HG03439 (cell line): ENCODE results near the gene PTPRJ.
A peak's percentile ranks its signal among the peaks of the same experiment; 100 is the strongest.
"Not testable (repeated sequence)": the region's sequence is repeated elsewhere in the genome, so short reads cannot be mapped to it uniquely, and the experiment has no call there.

Experiments
- ATAC-seq: cut with Tn5 transposase; IDR thresholded peaks from one replicate; pipeline ENCODE4 v1.9.1; 2021; ENCODE audit warnings: mild to moderate bottlenecking, moderate library complexity; ENCODE audit not compliant: unreplicated experiment

Gene PTPRJ

GRCh38 chr11:47980088-47980906, at the start of gene PTPRJ:
TSS of gene PTPRJ (plus strand) at chr11:47980559. CDS start at chr11:47980913, 354 bp downstream.
- peak; percentile 38 for ATAC-seq

GRCh38 chr11:47932544-47932943, 47.8 kb upstream of the PTPRJ start:
- ATAC-seq: no peak

- not testable (repeated sequence) for ATAC-seq
These were observed 46.6 kb upstream of the PTPRJ start for GRCh38 chr11:47933797-47934196.

- no peak for ATAC-seq
These were observed 41.4 kb upstream of the PTPRJ start for GRCh38 chr11:47938791-47939560.

GRCh38 chr11:47940904-47941649, 39.3 kb upstream of the PTPRJ start:
- no peak for ATAC-seq

- no peak for ATAC-seq
These were observed 38.3 kb upstream of the PTPRJ start for GRCh38 chr11:47941907-47942558.

- ATAC-seq: no peak
These were observed 36.4 kb upstream of the PTPRJ start for GRCh38 chr11:47943721-47944586.

GRCh38 chr11:47944632-47945031, 35.7 kb upstream of the PTPRJ start:
- no peak for ATAC-seq

- ATAC-seq: no peak
These were observed 33.4 kb upstream of the PTPRJ start for GRCh38 chr11:47946682-47947559.

GRCh38 chr11:47948137-47948536, 32.2 kb upstream of the PTPRJ start:
- no peak for ATAC-seq

- not testable (repeated sequence) for ATAC-seq
These were observed 31.2 kb upstream of the PTPRJ start for GRCh38 chr11:47949001-47949675.

GRCh38 chr11:47950396-47950795, 30.0 kb upstream of the PTPRJ start:
- no peak for ATAC-seq

GRCh38 chr11:47951504-47951903, 28.9 kb upstream of the PTPRJ start:
- not testable (repeated sequence) for ATAC-seq

GRCh38 chr11:47955061-47955755, 25.2 kb upstream of the PTPRJ start:
- ATAC-seq: no peak

GRCh38 chr11:47960015-47960414, 20.3 kb upstream of the PTPRJ start:
- no peak for ATAC-seq

- ATAC-seq: no peak
These were observed 19.0 kb upstream of the PTPRJ start for GRCh38 chr11:47961383-47961782.

GRCh38 chr11:47964546-47964945, 15.8 kb upstream of the PTPRJ start:
- ATAC-seq: no peak
